ENCODE results near the gene EPS8.

- TF ChIP-seq CTCF (IDR thresholded peaks at IDR 0.05): no peak
- no peak for TF ChIP-seq POLR2A (IDR thresholded peaks at IDR 0.05)
These were observed 57.2 kb downstream of the EPS8 start for GRCh38 chr12:15731940-15732339.
